Keratinocyte (primary cell): ENCODE results near the gene ITPR1. TPM values are rescaled to one million over a fixed set of nuclear protein-coding genes. Genes with fewer than 3 reads are reported as not detected.
A peak's percentile ranks its signal among the peaks of the same experiment; 100 is the strongest.

ENCODE experiments used
- DNase-seq: peaks from one replicate; pipeline ENCODE4 v3.0.0-alpha.2; 2011; ENCODE audit warnings: low read depth, missing footprints, low spot score
- FAIRE-seq: peaks from 2 replicates; lab custom pipeline; 2011; peaks lifted over from hg19 to GRCh38; lab: Jason Lieb, UNC
- H2AFZ ChIP-seq: 2 replicates; pipeline ENCODE4 v1.6.0; 2012; ENCODE audit warnings: low read length, control low read depth, inconsistent platforms; ENCODE audit not compliant: control insufficient read depth
- H3K27ac ChIP-seq: 2 replicates; pipeline ENCODE4 v1.5.1; 2011; ENCODE audit warnings: low read length; ENCODE audit not compliant: control insufficient read depth, insufficient read depth
- H3K27me3 ChIP-seq: 3 replicates; pipeline ENCODE4 v1.6.0; 2011; ENCODE audit warnings: low read length; ENCODE audit not compliant: control insufficient read depth, insufficient read depth; ENCODE audit errors: extremely low read depth
- H3K36me3 ChIP-seq, 2 experiments: 2 replicates in 1 of 2; 3 replicates in 1 of 2; pipeline ENCODE4 v1.5.1; 2011; ENCODE audit warnings: low read length in 2 of 2, mild to moderate bottlenecking in 1 of 2; ENCODE audit not compliant: control insufficient read depth in 2 of 2, insufficient read depth in 2 of 2; ENCODE audit errors: extremely low read depth in 1 of 2
- H3K4me1 ChIP-seq: 3 replicates; pipeline ENCODE4 v1.5.1; 2011; ENCODE audit warnings: low read length; ENCODE audit not compliant: control insufficient read depth, insufficient read depth; ENCODE audit errors: extremely low read depth
- H3K4me2 ChIP-seq: 3 replicates; pipeline ENCODE4 v1.6.0; 2011; ENCODE audit warnings: low read depth, low read length; ENCODE audit not compliant: control insufficient read depth, insufficient read depth; ENCODE audit errors: extremely low read depth
- H3K4me3 ChIP-seq, 3 experiments: fragments of 200-600 bp in 1 of 3; sonication (generic) in 1 of 3; 2 replicates in 2 of 3; 3 replicates in 1 of 3; pipeline ENCODE4 v1.5.1; 2011 to 2016; ENCODE audit warnings: low read length in 3 of 3, mild to moderate bottlenecking in 3 of 3, control low read depth in 2 of 3, inconsistent platforms in 1 of 3, low read depth in 1 of 3, mixed read lengths in 1 of 3, mixed run types in 1 of 3, moderate library complexity in 1 of 3; ENCODE audit not compliant: control insufficient read depth in 2 of 3, insufficient read depth in 2 of 3; ENCODE audit errors: extremely low read depth in 1 of 3
- H3K79me2 ChIP-seq: 2 replicates; pipeline ENCODE4 v1.6.0; 2012; ENCODE audit warnings: low read length; ENCODE audit not compliant: control insufficient read depth, insufficient read depth
- H3K9ac ChIP-seq: 3 replicates; pipeline ENCODE4 v1.6.0; 2011; ENCODE audit warnings: low read length; ENCODE audit not compliant: control insufficient read depth, insufficient read depth; ENCODE audit errors: extremely low read depth
- H3K9me1 ChIP-seq: 3 replicates; pipeline ENCODE4 v1.6.0; 2011; ENCODE audit warnings: low read length; ENCODE audit not compliant: control insufficient read depth, insufficient read depth; ENCODE audit errors: extremely low read depth
- H3K9me3 ChIP-seq: 2 replicates; pipeline ENCODE4 v1.5.1; 2012; ENCODE audit warnings: low read depth, low read length; ENCODE audit not compliant: control insufficient read depth
- H4K20me1 ChIP-seq: 3 replicates; pipeline ENCODE4 v1.6.0; 2011; ENCODE audit warnings: low read length; ENCODE audit not compliant: control insufficient read depth, insufficient read depth; ENCODE audit errors: extremely low read depth
- EZH2 ChIP-seq: IDR thresholded peaks from one replicate; pipeline ENCODE4 v1.6.1; 2012; ENCODE audit warnings: inconsistent platforms, mild to moderate bottlenecking, low read length, moderate library complexity
- dilution Hi-C: fragments of 300-500 bp; cut with MboI; formaldehyde crosslinking; loops from one replicate; pipeline ENCODE4 v1.7.0; 2020; ENCODE audit warnings: low sequenced_read_pairs; ENCODE audit not compliant: extremely low pct_ligation_motif_present
- polyA plus RNA-seq, 5 experiments: library from polyadenylated mRNA; depleted of rRNA in 3 of 5; stranded (reverse) in 3 of 5; stranded (forward) in 1 of 5; unstranded in 1 of 5; fragments of >200 nt; gene quantifications; 1 replicate in 1 of 5; 2 replicates in 3 of 5; 3 replicates in 1 of 5; pipeline versions ENCODE4 v1.2.1 to v1.2.3, GENCODE V29; 2011 to 2012; ENCODE audit warnings: missing spikeins in 2 of 5, low read depth in 1 of 5, low replicate concordance in 1 of 5
- TF ChIP-seq, protein P1 (sequence below), 3 experiments: IDR thresholded peaks in 1 of 3; conservative IDR thresholded peaks in 1 of 3; optimal IDR thresholded peaks in 1 of 3; 2 replicates in 2 of 3; 3 replicates in 1 of 3; pipeline versions ENCODE3 to v1.5.1; 2011; ENCODE audit warnings: low read length in 3 of 3, mild to moderate bottlenecking in 3 of 3, moderate library complexity in 2 of 3, control low read depth in 1 of 3, inconsistent platforms in 1 of 3; ENCODE audit not compliant: insufficient read depth in 2 of 3; ENCODE audit errors: extremely low read depth in 1 of 3

The ITPR1 gene
- polyA plus RNA-seq, 1 donor (not counting 4 experiments of a cell fraction or from before 2014, with no cell fraction given): 3.5 TPM

DNA sequence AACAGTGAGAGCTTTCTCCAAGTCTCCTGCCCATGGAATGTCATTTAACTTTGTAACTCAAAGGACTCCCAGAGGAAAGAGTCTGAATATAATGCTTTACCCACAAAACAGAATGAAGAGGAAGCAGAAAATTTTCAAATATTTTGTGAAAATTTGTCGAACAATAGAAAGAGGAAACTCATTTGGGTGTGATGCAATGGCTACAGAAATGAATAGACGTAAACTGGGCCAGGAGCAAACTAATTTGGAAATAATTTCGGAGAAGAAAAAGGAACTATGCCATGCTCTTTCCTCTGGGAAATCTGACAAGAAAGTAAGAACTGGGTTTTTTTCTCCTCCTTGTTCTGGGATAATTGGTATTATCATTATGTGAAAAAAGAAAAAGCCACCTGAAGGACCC, 14.9 kb upstream of the ITPR1 start:
- Histone ChIP-seq H3K36me3 (no peaks in the 10 kb centered on the region), H3K27ac (no peak overlapping the region), H3K4me2 (no peak overlapping the region), H3K9ac (no peak overlapping the region), H3K4me1 (no peaks in the 10 kb centered on the region), H3K9me1 (no peaks in the 10 kb centered on the region), H3K4me3 (no peak overlapping the region), H4K20me1 (no peaks in the 10 kb centered on the region), H3K27me3 (peaks cover 5% of the 10 kb centered on the region), H3K79me2 (no peaks in the 10 kb centered on the region), H3K9me3 (no peaks in the 10 kb centered on the region), H2AFZ (no peak overlapping the region)
- no peak for FAIRE-seq
- no peak for TF ChIP-seq EZH2
- TF ChIP-seq, protein P1, sequence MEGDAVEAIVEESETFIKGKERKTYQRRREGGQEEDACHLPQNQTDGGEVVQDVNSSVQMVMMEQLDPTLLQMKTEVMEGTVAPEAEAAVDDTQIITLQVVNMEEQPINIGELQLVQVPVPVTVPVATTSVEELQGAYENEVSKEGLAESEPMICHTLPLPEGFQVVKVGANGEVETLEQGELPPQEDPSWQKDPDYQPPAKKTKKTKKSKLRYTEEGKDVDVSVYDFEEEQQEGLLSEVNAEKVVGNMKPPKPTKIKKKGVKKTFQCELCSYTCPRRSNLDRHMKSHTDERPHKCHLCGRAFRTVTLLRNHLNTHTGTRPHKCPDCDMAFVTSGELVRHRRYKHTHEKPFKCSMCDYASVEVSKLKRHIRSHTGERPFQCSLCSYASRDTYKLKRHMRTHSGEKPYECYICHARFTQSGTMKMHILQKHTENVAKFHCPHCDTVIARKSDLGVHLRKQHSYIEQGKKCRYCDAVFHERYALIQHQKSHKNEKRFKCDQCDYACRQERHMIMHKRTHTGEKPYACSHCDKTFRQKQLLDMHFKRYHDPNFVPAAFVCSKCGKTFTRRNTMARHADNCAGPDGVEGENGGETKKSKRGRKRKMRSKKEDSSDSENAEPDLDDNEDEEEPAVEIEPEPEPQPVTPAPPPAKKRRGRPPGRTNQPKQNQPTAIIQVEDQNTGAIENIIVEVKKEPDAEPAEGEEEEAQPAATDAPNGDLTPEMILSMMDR (optimal IDR thresholded peaks at IDR 0.05 in 1 of 3, IDR thresholded peaks at IDR 0.05 in 1 of 3, conservative IDR thresholded peaks at IDR 0.05 in 1 of 3; ENCODE audit: extremely low read depth in 1 of 3, insufficient read depth in 2 of 3, low read length in 3 of 3): no peak
- DNase-seq: no peak
- dilution Hi-C loops: no loop called here

- no peak overlapping the region for H3K9ac ChIP-seq
- DNase-seq: no peak
- no peak overlapping the region for H2AFZ ChIP-seq
- no peak for TF ChIP-seq EZH2
- TF ChIP-seq, protein P1 (optimal IDR thresholded peaks at IDR 0.05 in 1 of 3, IDR thresholded peaks at IDR 0.05 in 1 of 3, conservative IDR thresholded peaks at IDR 0.05 in 1 of 3; ENCODE audit: extremely low read depth in 1 of 3, insufficient read depth in 2 of 3, low read length in 3 of 3): no peak
- no peak overlapping the region for H3K27ac ChIP-seq
- H3K27me3 ChIP-seq: no peaks in the 10 kb centered on the region
- H3K4me1 ChIP-seq: peaks cover 16% of the 10 kb centered on the region
- peak overlapping the region; percentile 89 for H3K4me2 ChIP-seq
- H3K4me3 ChIP-seq: peak overlapping the region; percentile 72 to 80 (median 79)
- FAIRE-seq: no peak
- H3K79me2 ChIP-seq: no peaks in the 10 kb centered on the region
- dilution Hi-C loops: no loop called here
- H3K36me3 ChIP-seq: no peaks in the 10 kb centered on the region
- no peaks in the 10 kb centered on the region for H3K9me3 ChIP-seq
- no peaks in the 10 kb centered on the region for H4K20me1 ChIP-seq
- no peaks in the 10 kb centered on the region for H3K9me1 ChIP-seq
These were observed 1.3 kb upstream of the ITPR1 start for GRCh38 chr3:4491855-4492207.
